GM18502 (cell line): ENCODE measurements around the gene ARMH3.
"Not testable (repeated sequence)": the region's sequence is repeated elsewhere in the genome, so short reads cannot be mapped to it uniquely, and the experiment has no call there.

ENCODE experiments used
- ATAC-seq: cut with Tn5 transposase; IDR thresholded peaks from one replicate; pipeline ENCODE4 v1.9.1; 2021; ENCODE audit warnings: mild to moderate bottlenecking; ENCODE audit not compliant: unreplicated experiment, poor library complexity

The ARMH3 gene

GRCh38 chr10:101993221-101993620, 62.8 kb downstream of the ARMH3 start:
- no peak for ATAC-seq

GRCh38 chr10:101987136-101987535, 68.8 kb downstream of the ARMH3 start:
- ATAC-seq: no peak

- no peak for ATAC-seq
Observed at GRCh38 chr10:101986624-101986971, 69.4 kb downstream of the ARMH3 start.

- ATAC-seq: not testable (repeated sequence)
Observed at GRCh38 chr10:101980677-101981076, 75.3 kb downstream of the ARMH3 start.

GRCh38 chr10:101974091-101974971, 81.6 kb downstream of the ARMH3 start:
- no peak for ATAC-seq

- no peak for ATAC-seq
Observed at GRCh38 chr10:101972761-101973160, 83.2 kb downstream of the ARMH3 start.

GRCh38 chr10:101969412-101969922, 86.5 kb downstream of the ARMH3 start:
- ATAC-seq: no peak

GRCh38 chr10:101968940-101969321, 87.0 kb downstream of the ARMH3 start:
- ATAC-seq: no peak

- no peak for ATAC-seq
Observed at GRCh38 chr10:101968286-101968939, 87.6 kb downstream of the ARMH3 start.

GRCh38 chr10:101967713-101968112, 88.3 kb downstream of the ARMH3 start:
- ATAC-seq: no peak

GRCh38 chr10:101967119-101967518, 88.9 kb downstream of the ARMH3 start:
- no peak for ATAC-seq

- ATAC-seq: no peak
Observed at GRCh38 chr10:101965075-101965765, 90.8 kb downstream of the ARMH3 start.

- no peak for ATAC-seq
Observed at GRCh38 chr10:101961591-101962498, 94.1 kb downstream of the ARMH3 start.

GRCh38 chr10:101960879-101961395, 95.0 kb downstream of the ARMH3 start:
- ATAC-seq: no peak

- ATAC-seq: no peak
Observed at GRCh38 chr10:101959346-101959916, 96.5 kb downstream of the ARMH3 start.

- ATAC-seq: no peak
Observed at GRCh38 chr10:101958691-101959090, 97.3 kb downstream of the ARMH3 start.

- no peak for ATAC-seq
Observed at GRCh38 chr10:101956898-101957297, 99.1 kb downstream of the ARMH3 start.

GRCh38 chr10:101956117-101956516, 99.9 kb downstream of the ARMH3 start:
- no peak for ATAC-seq

GRCh38 chr10:101952191-101952590, 103.8 kb downstream of the ARMH3 start:
- ATAC-seq: no peak
